Activated CD4-positive, alpha-beta T cell treated with anti-CD3 and anti-CD28 coated beads for 4 hours (primary cell): ENCODE results near the gene MIER2.
"Not testable (repeated sequence)": the region's sequence is repeated elsewhere in the genome, so short reads cannot be mapped to it uniquely, and the experiment has no call there.

Experiments
- DNase-seq, 2 donors: peaks; one replicate each; pipeline ENCODE4 v3.0.0-alpha.2; 2020

MIER2 gene

DNA sequence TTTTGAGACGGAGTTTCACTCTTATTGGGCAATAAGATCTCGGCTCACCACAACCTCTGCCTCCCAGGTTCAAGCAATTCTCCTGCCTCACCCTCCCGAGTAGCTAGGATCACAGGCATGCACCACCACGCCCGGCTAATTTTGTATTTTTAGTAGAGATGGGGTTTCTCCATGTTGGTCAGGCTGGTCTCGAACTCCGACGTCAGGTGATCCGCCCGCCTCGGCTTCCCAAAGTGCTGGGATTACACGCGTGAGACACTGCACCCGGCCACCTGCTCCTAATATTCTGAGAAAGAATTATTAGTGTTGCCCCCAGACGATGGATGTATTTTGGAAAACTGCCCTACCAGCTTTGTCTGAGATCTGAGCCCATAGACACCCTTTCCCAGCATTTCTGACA lies 10.9 kb upstream of the MIER2 start:
- DNase-seq = not testable (repeated sequence)

GRCh38 chr19:355134-355533 lies 10.5 kb upstream of the MIER2 start:
- no peak for DNase-seq

- DNase-seq = no peak
Observed at GRCh38 chr19:351976-352625, 7.5 kb upstream of the MIER2 start.

DNA sequence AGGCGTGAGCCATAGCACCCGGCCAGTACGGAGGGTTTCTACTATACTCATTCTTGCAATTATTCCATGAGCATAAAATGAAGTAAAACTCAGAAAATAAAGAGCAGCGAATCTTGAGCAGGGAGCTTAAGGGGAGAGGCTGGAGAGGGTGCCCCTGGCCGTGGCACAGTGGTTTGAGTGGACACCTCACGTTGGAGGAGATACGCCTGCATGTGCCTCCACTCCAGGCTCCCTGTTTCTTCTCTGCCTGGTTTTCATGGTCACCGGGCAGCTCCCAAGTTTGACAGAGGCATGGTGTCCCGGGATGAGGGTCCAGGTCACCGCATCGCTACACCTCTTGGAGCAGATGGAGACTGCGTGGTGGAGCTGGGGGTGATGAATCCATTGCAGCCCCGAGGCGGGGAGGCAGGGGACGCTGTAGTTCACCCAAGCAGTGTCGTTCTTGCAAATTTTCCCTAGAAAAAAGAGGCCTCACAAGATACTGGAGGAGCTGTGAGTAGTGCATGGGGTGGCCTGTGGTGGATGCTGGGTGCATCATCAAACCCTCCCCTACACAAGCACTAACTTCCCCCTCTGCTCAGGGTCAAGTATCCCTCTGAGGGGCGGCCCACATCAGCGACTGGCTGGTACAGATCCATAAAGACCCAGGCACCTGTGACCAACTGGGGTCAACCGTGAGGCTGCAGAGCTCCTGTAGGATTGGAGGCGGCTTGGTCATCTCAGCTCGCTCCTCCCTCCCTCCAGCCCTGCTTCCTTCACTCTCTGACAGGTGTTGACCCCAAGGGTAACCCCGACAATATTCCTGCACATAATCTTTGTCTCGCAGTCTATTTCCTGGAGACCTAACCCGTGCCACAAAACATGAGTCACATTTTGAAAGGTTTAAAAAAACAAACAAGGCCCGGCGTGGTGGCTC lies 3.6 kb upstream of the MIER2 start:
- DNase-seq = no peak

- no peak for DNase-seq
Observed at GRCh38 chr19:345320-345879, 804 bp upstream of the MIER2 start.

- DNase-seq = peak in 1 of 2 donors; percentile 62
Observed at GRCh38 chr19:343941-344624, 513 bp downstream of the MIER2 start.

GRCh38 chr19:343451-343931 lies 1.1 kb downstream of the MIER2 start:
- no peak for DNase-seq

GRCh38 chr19:342801-343421 lies 1.7 kb downstream of the MIER2 start:
- DNase-seq = no peak

- no peak for DNase-seq
Observed at GRCh38 chr19:342128-342455, 2.5 kb downstream of the MIER2 start.

DNA sequence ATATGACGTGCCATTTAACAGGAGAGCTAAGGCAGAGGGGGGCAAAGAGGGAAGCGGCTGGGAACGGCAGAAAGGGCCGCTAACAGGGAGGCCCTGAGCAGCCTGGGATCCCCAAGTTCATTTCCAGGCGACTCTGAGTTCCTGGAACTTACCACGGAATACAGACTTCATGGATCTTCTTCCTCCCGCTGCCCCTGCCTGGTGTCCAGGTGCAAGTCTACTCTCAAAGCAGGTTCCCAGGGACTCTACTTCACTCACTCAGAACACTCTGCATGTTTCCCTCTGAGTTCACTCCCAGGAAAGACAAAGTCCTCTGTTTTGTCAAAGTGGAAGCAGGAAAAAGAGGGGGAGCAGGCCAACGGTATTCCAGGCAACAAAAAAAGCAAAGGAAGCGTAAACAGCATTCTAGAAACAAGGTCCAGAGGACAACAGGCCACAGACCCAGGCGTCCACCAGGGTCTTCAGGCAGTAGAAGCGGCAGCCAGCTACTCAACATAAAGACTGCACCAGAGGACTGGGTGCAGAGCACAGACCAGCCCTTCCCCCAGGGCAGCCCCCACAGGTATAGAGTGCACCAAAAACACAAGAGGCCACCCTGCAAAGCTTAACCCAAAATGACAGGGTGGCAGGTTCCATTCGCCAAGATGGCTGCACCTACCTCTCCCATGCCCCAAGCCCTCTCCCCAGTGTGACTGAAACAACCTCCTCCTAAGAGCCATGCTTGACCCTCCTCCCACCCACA lies 3.0 kb downstream of the MIER2 start:
- no peak for DNase-seq

- DNase-seq = no peak
Observed at GRCh38 chr19:340620-341385, 3.8 kb downstream of the MIER2 start.

- DNase-seq = no peak
Observed at GRCh38 chr19:339262-339887, 5.2 kb downstream of the MIER2 start.

DNA sequence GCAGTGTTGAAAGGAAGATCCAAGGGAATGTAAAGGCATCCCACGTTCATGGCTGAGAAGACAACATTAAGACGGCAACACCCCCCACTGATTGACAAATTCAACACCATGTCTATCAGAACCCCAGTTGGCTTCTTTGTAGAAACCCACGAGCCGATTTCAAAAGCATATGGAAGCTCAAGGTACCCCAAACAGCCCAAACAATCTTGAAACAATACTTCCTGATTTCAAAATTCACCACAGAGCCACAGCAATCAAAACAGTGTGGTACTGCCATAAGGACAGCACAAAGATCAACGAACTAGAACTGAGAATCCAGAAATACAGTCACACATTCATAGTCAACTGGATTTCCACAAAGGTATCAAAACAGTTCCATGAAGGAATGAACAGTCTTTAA lies 6.2 kb downstream of the MIER2 start:
- DNase-seq = no peak

DNA sequence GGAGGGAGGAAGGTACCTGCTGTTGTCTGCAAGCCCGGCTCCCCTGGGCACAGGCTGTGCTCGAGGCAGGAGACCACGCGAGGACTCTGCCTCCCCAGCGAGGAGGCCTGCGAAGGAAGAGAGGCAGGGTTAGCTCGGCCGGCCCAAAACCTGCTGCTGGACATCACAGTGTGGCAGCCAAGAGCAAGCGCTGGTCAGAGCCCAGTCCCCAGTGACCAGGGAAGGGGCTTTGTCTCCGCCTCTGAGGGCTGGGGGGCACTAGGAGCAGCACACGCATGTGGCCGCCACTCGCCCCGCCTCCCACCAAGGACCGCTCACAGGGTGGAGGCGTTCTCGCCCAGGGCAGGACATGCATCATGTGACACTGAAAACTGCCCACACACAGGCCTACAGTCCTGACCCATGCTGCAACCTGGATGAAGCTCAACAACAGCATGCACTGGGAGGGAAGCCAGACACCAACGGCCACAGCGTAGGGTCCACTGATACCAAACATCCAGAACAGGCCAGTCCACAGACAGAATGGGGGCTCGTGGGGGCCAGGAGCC lies 8.5 kb downstream of the MIER2 start:
- DNase-seq = no peak

GRCh38 chr19:335486-336066 lies 9.0 kb downstream of the MIER2 start:
- DNase-seq = no peak

GRCh38 chr19:335072-335471 lies 9.5 kb downstream of the MIER2 start:
- no peak for DNase-seq

DNA sequence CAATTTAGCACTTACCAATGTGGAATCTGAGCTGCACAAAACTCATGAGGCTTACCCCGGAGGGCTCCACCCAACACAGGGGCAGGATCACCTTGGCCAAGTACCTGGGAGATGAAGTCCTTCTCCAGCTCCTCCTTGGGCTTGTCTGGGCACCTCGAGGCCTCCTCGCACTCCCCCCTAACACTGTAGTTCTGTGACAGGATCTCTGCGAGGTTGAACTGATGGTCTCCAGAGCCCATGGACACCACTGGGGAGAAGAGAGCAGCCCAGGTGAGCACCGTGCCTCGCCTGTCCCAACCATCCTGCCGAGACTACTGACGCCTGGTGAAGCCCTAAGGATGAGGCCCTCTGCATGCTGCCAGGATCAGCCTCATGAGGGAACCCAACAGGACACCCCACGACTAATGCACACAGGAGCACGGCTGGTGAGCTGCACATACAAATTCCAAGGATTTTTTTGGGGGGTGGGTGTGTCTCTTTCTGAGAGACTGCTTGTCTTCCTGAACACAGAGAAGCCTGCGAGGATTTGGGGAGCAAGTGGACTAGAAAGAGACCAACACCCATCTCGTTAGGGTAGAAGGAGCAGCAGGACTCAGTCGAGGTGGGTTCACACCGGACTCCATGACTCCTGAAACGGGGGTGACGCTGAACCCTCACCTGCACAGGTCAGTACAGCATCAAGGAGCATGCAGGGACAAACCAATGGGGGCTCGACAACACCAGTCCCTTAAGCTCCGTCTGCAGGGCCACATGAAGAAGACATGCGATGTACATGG lies 10.1 kb downstream of the MIER2 start:
- DNase-seq = no peak

GRCh38 chr19:330503-330902 lies 14.1 kb downstream of the MIER2 start:
- no peak for DNase-seq

- no peak for DNase-seq
Observed at GRCh38 chr19:329876-330275, 14.7 kb downstream of the MIER2 start.
